Ureter (tissue), 1 donor: ENCODE measurements around the gene CYTL1. TPM values are rescaled to one million over a fixed set of nuclear protein-coding genes. Genes with fewer than 3 reads are reported as not detected.
"Not testable (repeated sequence)": the region's sequence is repeated elsewhere in the genome, so short reads cannot be mapped to it uniquely, and the experiment has no call there.

Experiments used
- DNase-seq: peaks from one replicate; pipeline ENCODE4 v3.0.0-alpha.2; 2020; ENCODE audit warnings: low spot score
- total RNA-seq: library from RNA; stranded (reverse); gene quantifications from one replicate; pipeline ENCODE4 v1.2.4, GENCODE V29; 2023
- donor health status: DM: yes; HTN: yes; CAD: no.

Gene CYTL1
- total RNA-seq, 1 donor from 2014 or later: 3.0 TPM

DNA sequence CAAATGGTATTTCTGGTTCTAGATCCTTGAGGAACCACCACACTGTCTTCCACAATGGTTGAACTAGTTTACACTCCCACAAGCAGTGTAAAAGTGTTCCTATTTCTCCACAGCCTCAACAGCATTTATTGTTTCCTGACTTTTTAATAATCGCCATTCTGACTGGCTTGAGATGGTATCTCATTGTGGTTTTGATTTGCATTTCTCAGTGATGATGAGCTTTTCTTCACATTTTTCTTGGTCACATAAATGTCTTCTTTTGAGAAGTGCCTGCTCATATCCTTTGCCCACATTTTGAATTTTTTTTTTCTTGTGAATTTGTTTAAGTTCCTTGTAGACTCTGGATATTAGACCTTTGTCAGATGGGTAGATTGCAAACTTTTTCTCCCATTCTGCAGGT is 22.3 kb downstream of the CYTL1 start:
- DNase-seq: not testable (repeated sequence)

DNA sequence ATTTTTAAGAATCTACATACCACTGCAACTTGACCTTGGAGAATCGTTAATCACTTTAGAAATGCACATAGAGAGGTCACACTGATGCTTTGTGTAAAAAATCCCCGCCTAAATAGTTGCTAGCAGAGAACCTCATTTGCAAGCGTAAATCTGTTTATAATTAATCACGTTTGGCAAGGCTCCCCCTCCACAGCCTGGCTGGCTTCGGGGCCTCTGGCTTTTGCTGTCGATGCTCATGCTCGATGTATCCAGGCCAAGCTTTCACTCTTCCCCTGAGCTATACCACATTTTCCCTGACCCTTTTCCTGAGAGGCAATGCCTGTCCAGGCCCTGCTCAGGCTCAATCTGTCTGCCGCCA is 23.4 kb downstream of the CYTL1 start:
- no peak for DNase-seq

DNA sequence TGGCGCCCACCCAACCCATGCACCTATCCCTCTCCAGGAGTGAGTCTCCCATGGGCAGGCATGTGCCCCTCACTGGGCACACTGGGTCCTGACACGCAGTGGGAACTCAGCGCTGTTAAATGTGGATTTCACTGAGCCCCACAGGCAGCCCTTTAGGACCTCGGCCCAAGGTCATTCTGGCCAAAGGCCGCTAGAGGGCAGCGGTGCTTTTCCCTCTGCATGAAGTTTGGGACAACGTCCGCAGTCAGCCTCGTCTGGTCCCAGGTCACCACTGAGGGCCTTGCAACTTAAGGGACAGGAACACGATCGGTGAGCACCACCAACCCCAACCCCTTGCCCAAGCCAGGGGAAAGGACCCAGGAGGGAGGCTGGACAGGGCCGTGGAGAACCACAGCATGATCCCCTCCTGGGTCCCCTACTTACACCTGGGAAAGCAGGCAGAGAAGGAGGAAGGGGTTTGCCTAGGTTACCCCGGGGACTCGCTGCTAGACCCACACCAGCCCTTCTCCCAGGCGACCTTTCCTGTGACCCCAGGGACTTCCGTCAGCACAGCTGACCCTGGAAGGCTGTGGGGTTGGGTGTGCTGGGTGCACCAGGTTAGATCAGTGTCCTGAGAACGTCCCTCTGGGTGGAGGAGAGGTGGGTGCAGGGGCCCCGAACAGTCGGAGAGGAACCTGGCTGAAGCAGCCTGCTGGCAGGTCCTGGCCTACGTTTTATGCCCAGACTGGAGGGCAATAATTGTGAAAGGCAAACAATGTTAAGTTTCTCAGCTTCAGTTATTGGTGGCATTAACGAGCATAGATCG is 24.0 kb downstream of the CYTL1 start:
- peak; percentile 66 for DNase-seq

DNA sequence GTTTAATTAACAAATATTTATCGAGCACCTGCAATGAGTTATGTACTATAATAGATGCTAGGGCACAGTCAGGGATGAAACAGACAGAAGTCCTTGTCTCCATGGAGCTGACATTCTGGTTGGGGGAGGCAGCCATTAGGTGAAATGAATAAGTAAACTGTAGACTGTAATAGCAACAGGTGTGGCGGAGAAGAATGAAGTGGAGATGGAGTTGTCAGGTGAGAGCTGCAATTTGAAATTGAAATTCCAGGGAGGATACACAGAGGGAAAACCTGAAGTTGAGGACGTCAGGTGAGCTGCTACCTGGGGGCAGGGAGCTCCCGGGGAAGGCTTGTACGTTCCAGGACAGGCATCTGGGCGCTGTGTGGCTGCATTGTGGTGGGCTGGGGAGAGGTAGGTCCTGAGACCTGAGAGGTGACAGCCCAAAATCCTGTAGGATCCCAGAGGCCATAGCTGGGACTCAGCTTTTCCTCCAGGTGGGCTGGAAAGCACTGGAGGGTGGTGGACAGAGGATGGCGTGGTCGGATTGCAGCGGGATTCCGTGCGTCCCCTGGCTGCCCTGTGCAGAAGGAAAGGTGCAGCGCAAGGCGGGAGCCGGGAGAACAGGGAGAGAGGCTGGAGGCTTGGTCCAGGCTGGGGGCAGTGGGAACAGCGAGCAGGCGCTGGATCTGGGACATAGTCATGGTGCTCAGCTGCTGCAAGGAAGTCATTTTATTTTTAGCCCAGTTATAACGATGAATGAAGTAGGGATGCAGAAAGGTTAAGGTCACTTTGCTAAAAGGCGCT is 24.8 kb downstream of the CYTL1 start:
- DNase-seq: no peak

DNA sequence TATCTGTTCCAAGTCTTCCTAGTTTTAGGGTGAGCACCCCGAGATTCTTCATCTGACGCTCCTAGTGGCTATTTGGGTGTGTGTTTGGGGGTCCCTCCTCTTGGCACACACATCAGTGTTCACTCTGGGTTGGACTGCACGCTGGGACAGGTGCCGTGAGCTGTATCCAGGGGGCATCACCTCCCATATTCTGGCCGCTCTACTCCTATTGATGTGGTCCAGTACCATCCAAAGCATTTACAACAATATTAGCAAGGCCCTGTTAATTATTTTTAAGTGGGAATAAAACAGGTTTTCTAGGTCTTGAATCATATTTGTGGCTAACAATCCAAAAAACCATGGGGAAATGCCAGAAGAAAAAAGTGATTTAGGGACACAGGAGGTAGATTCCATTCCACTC is 26.4 kb downstream of the CYTL1 start:
- DNase-seq: no peak

DNA sequence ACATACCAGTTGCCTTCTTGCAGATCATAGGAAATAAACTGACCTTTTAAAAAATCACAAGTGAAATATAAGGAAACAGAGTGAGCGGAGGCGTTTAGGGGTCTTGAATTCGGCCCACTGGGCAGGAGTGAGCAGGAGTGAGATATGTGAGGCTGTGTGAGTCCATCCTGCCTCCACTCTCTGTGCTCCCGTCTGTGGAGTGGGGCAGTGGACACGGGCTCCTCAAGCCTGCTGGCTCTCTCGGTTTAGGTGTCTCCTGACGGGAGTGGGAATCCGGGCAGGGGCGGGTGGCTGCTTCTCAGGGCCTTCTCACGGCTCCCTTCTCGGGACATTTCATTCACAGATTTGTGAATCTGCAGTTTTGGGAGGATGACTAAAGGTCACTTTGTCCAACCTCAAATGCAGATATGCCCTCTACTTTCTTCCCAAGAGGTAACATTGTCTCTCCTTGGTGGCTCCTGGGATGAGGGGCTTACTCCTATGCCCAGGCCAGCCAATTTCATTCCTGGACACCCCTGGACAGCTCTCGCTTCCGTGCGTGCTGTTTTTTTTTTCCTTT is 27.6 kb downstream of the CYTL1 start:
- DNase-seq: no peak

DNA sequence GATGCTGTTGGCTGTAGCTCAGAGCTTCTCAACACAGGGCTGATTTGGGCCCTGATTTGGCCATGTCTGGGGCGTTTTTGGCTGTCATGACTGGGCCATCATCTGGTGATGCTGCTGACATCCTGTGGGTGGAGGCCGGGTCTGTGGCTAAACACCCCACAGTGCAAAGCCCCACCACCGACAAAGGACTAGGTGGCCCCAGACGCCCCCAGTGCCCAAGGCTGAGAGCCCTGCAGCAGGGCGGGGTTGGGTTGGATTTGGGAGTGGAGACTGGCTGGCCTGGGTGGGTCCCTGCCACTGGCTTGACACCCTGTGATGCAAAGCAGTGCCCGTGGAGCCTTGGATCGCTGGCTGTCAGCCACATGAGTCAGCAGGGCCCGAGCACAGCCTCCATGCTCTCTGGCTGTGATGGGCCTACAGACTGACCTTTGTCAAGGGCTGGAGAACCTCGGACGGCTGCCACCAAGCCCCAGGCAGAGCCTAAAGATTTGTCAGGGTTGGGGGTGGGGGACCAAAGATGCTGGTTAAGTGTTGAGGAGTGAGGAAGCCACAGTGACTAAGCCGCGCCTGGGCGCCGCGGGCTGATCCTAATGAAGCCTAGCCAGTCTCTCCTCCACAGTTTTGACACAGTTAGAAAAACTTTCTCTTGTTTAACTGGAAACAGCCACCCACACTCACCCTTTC is 28.3 kb downstream of the CYTL1 start:
- peak; percentile 68 for DNase-seq

DNA sequence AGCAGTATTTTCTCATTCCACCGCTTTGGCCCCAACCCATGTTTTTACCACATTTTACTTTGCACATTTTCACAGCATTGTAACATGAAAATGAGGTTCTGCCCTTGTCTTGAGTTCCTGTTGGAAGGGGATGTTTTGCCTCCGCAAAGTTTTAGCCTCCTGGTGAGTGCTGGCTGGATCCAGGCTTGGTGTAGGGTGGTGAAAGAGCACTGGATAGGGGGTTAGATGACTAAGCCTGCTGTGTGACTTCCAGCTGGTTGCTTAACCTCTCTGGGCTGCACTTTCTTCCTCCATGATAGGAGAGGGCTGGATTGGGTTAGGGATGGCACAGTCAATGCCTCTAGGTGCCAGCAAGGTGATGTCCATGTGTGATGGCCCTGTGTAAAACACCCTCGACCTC is 28.9 kb downstream of the CYTL1 start:
- DNase-seq: no peak

DNA sequence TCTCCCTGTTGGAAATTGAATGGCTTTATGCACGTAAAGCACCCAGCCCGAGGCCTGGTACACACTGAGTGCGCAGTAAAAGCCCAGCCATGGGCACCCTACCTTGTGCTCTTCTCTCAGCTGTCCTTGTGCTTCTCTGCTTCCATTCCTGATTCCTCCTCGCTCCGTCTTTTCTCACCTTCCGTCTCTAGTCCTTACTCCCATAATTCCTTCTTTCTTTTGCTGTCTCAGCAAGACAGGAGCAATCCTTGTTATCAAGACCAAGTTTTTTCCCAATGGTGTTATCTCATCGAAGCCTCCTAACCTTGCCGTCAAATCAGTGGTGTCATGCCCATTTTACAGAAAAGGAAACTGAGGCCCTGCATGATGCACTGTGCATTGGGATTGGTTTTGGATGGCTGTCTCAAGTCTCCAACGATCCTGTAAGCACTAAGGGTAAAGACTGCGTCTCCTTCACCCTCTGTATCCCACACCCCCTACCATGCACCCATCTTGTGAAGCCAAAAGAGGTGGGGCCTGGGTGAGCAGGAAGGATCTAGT is 30.1 kb downstream of the CYTL1 start:
- DNase-seq: no peak

DNA sequence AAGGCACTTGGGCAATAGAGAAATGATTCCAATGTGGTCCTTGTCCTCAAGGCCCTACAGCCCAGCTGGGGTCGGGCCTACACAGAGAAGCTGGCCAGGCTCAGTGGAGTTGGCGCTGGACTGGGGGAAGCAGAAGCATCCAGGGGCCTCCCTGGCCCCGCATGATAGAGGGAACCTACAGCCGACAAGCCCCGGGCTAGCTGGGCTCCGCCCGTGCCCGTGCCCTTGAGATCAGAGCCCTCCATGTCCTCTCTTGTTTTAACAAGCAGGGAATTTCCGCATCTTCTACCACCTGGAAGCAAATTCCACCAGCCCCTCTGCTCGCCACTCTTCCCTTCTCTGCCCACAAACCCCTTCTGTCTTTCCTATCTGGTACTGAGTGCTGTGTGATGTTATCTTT is 31.6 kb downstream of the CYTL1 start:
- DNase-seq: no peak

DNA sequence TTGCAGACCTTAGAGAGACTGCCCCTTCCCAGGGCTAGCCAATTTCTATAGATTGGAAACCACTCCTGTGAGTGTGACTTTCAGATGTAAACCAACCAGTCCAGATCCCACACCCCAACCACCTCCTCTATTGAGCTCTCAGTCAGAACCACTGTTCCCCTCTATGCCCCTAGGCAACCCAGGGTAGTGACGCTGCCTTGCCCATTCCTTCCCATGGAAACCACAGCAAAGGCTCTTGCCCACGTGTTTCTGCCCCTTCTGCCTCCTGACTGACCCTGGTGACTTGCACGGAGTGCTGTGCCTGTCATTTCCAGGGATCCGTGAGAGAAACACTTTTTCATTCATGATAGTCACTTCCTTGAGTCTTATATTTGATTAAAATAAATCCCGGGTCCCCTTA is 32.4 kb downstream of the CYTL1 start:
- DNase-seq: no peak

DNA sequence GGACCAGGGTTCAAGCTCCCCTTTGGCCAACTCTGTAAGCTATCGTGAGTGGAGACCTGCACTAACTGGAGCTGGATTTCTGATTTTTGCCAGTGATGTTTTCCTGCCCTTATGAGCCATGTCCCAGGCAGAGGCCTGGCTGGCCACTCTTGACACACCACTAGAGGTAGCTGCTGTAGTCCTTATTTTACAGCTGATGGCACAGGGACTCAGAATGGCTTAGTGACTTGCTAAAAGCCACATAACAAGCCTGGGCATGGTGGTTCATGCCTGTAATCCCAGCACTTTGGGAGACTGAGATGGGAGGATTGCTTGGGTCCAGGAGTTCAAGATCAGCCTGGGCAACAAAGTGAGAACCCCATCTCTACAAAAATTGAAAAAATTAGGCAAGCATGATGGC is 33.4 kb downstream of the CYTL1 start:
- no peak for DNase-seq

DNA sequence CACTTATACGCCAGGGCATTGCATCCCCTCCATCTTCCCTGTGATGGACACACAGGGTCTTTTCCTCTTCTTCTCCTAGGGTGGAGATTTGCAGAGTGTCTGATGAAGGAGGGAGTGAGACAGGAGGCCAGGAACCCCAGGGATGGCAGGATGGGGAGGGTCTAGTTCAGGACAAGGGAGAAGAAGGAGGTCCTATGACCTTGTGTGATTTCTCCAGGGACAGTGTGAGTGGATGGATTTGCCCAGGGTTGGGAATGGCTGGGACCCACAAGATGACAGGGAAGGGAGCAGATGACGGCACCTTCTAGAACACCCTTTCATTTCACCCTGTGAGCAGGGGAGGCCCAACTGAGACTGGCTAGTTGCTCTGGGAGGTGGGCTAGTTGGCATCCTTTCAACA is 34.2 kb downstream of the CYTL1 start:
- DNase-seq: no peak

DNA sequence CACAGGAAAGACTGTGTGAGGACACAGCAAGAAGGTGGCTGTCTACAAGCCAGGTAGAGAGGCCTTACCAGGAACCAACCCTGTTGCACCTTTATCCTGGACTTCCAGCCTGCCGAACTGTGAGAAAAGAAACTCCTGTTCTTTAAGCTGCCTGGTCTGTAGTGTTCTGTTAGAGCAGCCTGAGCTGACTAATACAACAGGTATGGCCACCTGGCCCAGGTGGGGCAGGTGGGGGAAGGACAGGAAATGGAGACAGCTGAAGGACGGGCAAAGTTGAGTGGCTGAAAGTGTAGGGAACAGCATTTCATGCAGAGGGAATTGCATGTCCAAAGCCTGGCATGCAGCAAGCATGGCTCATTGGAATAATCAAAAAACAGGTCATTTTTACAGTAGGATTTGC is 35.1 kb downstream of the CYTL1 start:
- no peak for DNase-seq

DNA sequence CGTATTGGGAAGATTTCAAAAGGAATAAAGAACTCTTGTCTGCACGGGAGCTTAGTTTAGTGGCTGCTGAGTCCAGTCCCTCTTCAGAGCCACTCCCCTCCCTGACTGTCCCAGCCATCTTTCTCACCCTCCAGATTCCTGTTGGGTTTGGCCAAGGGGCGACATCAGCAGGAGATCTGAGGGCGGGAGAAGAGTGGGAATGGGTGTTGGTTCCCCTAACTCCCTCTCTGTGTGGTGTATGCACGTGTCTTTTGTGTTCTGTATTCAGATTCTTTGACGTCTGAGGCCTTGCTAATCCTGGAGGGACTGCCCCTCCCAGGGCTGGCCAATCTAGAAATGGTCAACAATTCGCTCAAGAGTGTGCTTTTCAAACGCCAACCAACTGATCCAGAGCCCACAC is 37.4 kb downstream of the CYTL1 start:
- DNase-seq: no peak

DNA sequence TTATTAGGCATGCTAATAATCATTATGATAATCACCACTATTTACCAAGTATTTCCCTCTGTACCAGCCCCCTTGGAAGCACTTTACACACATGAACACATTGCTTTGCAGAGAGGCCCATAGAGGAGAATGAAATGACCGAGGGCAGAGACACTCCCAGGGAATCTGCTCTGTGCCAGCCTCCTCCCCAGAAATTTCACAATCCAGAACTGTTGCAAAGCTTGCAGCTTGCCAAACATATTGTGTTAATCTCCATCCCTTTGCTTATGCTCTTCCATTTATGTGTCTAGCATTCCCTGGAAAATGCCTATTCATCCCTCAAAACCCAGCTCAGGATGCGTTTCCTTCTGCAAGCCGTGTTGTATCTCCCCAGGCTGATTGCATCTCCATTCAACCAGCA is 37.8 kb downstream of the CYTL1 start:
- no peak for DNase-seq

DNA sequence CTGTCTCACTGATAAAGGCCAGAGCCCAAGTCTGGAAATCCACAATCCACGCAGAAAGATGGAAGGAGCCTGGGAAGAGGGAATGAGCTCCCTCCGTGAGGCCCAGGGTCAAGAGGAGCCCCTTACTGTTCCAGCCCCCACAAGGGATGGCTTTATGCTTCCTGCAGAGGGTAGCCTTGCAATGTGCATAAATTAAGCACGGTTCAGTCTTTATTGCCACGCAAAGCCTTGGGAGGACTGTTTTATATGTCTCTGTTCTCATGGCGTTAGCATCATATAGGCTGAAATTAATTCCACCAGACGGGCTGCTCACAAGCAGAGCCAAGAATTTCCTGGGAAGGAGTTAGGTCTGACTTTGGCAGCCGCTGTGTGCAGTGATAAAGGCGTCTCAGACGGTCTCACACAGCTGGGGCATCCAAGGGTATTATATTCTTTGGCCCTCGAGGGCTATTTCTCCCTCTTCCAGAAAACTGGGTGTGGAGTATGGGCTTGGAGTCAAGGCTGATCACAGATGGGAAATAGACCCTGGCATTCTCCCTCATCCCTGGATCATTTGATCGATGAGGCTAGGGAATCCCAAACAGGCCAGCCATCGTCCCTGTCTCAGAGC is 38.5 kb downstream of the CYTL1 start:
- DNase-seq: no peak

DNA sequence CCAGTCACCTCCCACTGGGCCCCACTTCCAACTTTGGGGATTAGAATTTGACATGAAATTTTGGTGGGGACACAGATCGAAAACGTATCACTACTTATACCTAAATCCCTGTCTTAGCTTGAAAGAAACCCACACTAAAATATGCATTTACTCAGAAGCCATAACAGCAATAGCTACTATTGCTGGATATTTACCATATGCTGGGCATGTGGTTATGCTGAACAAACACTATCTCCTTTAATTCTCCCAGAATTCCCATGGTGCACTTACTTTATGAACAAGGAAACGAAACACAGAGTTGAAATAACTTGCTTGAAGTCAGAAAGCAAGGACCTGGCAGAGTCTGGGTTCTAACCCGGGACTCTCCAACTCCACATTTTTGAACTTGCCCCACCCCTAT is 39.3 kb downstream of the CYTL1 start:
- DNase-seq: no peak

DNA sequence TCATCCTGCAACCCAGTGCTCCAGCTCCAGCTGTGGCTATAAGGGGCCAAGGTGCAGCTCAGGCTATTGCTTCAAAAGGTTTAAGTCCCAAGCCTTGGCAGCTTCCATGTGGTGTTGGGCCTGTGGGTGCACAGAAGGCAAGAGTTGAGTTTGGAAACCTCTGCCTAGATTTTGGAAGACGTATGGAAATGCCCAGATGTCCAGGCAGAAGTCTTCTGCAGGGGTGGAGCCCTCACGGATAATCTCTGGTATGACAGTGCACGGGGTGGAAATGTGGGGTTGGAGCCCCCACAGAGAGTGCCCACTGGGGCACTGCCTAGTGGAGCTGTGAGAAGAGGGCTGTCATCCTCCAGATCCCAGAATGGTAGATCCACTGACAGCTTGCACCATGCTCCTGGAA is 44.5 kb downstream of the CYTL1 start:
- no peak for DNase-seq

DNA sequence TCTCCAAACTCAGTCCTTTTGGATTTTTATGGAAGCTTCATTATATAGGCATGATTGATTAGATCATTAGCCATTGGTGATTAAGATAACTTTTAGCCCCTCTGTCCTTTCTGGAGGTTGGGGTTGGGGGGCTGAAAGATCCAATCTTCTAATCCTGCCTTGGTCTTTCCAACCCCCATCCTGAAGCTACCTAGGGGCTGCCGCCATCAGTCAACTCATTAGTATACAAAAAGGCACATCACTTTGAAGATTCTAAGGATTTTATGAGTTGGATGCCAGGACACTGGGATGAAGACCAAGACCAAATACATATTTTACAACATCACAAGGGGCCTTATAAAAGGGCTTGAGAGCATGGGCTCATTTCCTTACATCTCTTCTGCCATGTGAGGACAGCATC is 47.5 kb downstream of the CYTL1 start:
- no peak for DNase-seq

DNA sequence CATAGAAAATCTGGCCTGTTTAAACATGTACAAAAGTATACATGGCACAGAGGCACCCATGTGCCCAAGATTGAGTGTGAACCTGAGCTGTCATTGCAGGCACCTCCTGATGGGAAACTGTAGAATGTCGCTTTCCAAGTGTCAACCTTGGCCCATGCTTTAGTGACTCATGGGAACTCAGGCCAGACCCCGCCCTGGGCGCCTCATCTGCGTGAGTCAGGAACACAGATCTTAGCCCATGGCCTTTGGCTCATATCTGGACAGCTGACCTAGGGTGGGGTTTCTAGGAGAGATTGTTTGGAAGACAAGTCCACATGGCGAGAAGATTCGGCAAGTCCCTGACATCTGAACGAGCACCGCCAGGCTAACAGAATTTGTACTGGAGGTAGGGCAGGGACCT is 50.0 kb downstream of the CYTL1 start:
- no peak for DNase-seq
